Type B pancreatic cell (in vitro differentiated cells): Measurements from ENCODE around the gene TTC33. TPM values are rescaled to one million over a fixed set of nuclear protein-coding genes. Genes with fewer than 3 reads are reported as not detected.

ENCODE experiments used
- DNase-seq: peaks from one replicate; pipeline ENCODE4 v3.0.0; 2021; ENCODE audit warnings: mixed read lengths; ENCODE audit not compliant: unreplicated experiment; ENCODE audit errors: extremely low spot score
- H3K27ac Mint-ChIP-seq: 2 replicates; pipeline ENCODE4 v1.8.0; 2021; ENCODE audit warnings: mild to moderate bottlenecking, mixed read lengths
- H3K27me3 Mint-ChIP-seq: 2 replicates; pipeline ENCODE4 v1.8.0; 2021; ENCODE audit warnings: mixed read lengths
- H3K36me3 Mint-ChIP-seq: 2 replicates; pipeline ENCODE4 v1.8.0; 2021; ENCODE audit warnings: mixed read lengths
- H3K4me1 Mint-ChIP-seq: one replicate; pipeline ENCODE4 v1.8.0; 2021; ENCODE audit warnings: mixed read lengths; ENCODE audit not compliant: unreplicated experiment
- H3K4me3 Mint-ChIP-seq: 2 replicates; pipeline ENCODE4 v1.8.0; 2021; ENCODE audit warnings: mild to moderate bottlenecking, mixed read lengths
- H3K9me3 Mint-ChIP-seq: 2 replicates; pipeline ENCODE4 v1.8.0; 2021; ENCODE audit warnings: mixed read lengths
- total RNA-seq: library from RNA; stranded (reverse); gene quantifications from 2 replicates; pipeline ENCODE4 v1.2.1, GENCODE V29; 2021; ENCODE audit warnings: low replicate concordance
- TF ChIP-seq, protein P1 (sequence below): fragments of 200-600 bp; sonication (generic); conservative IDR thresholded peaks from 2 replicates; pipeline ENCODE4 v1.5.0; 2021; ENCODE audit warnings: antibody characterized with exemption, mild to moderate bottlenecking

The TTC33 gene
- total RNA-seq, 1 donor from 2014 or later, result 15.8 TPM

DNA sequence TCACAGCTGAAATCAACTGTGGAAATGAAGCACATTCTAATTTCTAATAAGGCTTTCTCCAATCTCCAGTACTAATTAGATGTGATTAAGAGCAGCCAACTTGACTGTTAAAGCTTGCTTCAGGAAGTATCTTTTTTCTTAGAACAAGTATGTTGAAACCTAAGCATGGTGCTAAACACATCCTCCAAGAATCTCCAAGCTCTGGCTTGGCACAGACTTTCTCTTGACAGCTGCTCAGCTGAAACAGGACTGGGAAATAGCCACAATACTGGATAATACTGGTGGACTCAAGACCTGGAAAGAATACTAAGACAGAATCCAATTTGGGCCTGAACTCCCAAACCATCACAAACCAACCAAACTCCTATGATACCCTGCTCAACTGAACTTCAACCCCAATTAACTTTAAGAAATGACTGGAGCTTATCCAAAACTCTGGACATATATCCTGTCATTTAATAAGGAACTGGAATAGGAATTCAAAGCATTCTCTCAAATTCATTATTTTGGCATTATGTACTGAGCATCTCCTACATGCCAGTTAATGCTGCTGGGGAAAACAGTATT lies 26.2 kb upstream of the TTC33 start:
- H3K4me3 Mint-ChIP-seq, result no peak overlapping the region
- no peak for DNase-seq
- no peaks in the 10 kb centered on the region for H3K27me3 Mint-ChIP-seq
- H3K36me3 Mint-ChIP-seq, result peaks cover 8% of the 10 kb centered on the region
- peaks cover 9% of the 10 kb centered on the region for H3K4me1 Mint-ChIP-seq
- no peak overlapping the region for H3K27ac Mint-ChIP-seq
- TF ChIP-seq, protein P1, sequence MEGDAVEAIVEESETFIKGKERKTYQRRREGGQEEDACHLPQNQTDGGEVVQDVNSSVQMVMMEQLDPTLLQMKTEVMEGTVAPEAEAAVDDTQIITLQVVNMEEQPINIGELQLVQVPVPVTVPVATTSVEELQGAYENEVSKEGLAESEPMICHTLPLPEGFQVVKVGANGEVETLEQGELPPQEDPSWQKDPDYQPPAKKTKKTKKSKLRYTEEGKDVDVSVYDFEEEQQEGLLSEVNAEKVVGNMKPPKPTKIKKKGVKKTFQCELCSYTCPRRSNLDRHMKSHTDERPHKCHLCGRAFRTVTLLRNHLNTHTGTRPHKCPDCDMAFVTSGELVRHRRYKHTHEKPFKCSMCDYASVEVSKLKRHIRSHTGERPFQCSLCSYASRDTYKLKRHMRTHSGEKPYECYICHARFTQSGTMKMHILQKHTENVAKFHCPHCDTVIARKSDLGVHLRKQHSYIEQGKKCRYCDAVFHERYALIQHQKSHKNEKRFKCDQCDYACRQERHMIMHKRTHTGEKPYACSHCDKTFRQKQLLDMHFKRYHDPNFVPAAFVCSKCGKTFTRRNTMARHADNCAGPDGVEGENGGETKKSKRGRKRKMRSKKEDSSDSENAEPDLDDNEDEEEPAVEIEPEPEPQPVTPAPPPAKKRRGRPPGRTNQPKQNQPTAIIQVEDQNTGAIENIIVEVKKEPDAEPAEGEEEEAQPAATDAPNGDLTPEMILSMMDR, result no peak
- no peaks in the 10 kb centered on the region for H3K9me3 Mint-ChIP-seq

DNA sequence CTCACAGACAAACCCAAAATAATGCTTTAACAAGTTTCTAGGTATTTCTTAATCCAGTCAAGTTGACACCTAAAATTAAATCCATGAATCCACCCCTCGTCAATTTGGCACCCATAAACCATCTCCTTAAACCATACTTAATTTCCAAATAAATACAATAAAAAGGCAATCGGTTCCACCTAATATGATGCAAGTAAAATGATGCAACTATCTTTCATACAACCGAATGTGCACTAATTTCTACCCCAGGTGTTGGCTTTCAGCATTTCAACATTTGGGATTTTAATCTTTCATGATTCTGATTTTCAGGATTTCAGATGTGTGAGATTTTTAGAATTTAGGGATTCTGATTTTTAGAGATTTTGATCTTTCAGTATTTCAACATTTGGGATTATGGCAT lies 25.1 kb upstream of the TTC33 start:
- Mint-ChIP-seq H3K4me3 (no peak overlapping the region), H3K27ac (no peak overlapping the region), H3K27me3 (no peaks in the 10 kb centered on the region), H3K36me3 (peaks cover 10% of the 10 kb centered on the region), H3K9me3 (no peaks in the 10 kb centered on the region), H3K4me1 (peaks cover 18% of the 10 kb centered on the region)
- no peak for DNase-seq
- TF ChIP-seq, protein P1, result no peak

DNA sequence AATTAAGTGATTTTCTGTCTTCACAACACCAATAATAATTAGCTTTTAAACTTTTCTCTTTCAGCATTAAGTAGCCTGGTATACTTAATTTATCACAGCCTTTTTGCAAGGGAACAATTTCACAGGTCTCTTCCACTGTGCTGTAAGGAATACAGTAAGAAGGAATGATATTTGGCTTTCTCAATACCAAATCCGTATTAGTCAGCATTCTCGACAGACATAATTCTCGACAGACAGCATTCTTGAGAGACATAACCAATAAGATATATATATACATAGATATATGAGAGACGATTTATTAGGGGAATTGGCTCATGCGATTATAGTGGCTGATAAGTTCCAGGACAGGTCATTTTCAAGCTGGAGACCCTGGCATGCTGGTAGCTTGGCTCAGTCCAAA lies 24.4 kb upstream of the TTC33 start:
- Mint-ChIP-seq H3K4me1 (peaks cover 23% of the 10 kb centered on the region), H3K4me3 (peak overlapping the region; percentile 47), H3K27me3 (no peaks in the 10 kb centered on the region), H3K36me3 (peaks cover 15% of the 10 kb centered on the region), H3K9me3 (no peaks in the 10 kb centered on the region), H3K27ac (no peak overlapping the region)
- no peak for DNase-seq
- TF ChIP-seq, protein P1, result no peak

DNA sequence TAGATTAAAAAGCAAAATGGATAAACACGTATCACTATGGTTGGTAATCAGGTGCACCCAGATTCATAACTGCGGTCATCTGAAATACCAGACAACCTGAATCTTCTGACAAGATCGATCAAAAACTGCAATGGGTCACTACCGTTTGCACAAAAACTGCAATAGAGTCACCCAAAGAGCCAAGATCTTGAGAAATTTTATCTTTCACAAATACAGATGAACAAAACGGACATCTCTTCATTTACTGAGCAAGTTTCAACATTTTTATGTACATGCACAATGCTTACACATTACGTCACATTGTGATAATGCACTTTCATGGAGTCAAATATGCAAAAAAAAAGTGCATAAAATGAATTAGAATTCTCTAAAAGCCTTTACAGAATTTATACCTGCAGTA lies 23.8 kb upstream of the TTC33 start:
- no peaks in the 10 kb centered on the region for H3K9me3 Mint-ChIP-seq
- no peaks in the 10 kb centered on the region for H3K27me3 Mint-ChIP-seq
- TF ChIP-seq, protein P1, result no peak
- DNase-seq, result no peak
- H3K4me3 Mint-ChIP-seq, result no peak overlapping the region
- peaks cover 18% of the 10 kb centered on the region for H3K36me3 Mint-ChIP-seq
- H3K4me1 Mint-ChIP-seq, result peaks cover 23% of the 10 kb centered on the region
- peak overlapping the region; percentile 11 for H3K27ac Mint-ChIP-seq

DNA sequence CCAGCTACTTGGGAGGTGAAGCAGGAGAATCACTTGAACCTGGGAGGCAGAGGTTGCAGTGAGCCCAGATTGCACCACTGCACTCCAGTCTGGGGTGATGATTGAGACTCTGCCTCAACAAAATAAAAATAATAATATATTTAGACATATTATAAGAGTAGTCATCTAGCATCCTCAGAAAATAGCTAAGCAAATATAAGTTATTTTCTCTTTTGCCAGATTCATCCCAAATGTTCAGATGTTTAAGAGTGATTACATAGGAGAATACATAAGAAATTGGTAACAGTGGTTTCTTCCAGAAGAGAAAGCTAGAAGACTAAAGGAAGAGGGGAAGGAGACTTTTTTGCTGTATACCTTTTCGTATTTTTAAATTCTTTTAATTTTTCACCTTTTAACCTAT lies 22.4 kb upstream of the TTC33 start:
- H3K36me3 Mint-ChIP-seq, result peaks cover 18% of the 10 kb centered on the region
- H3K4me3 Mint-ChIP-seq, result no peak overlapping the region
- no peaks in the 10 kb centered on the region for H3K27me3 Mint-ChIP-seq
- no peaks in the 10 kb centered on the region for H3K9me3 Mint-ChIP-seq
- DNase-seq, result no peak
- TF ChIP-seq, protein P1, result no peak
- H3K4me1 Mint-ChIP-seq, result peaks cover 17% of the 10 kb centered on the region
- H3K27ac Mint-ChIP-seq, result no peak overlapping the region

DNA sequence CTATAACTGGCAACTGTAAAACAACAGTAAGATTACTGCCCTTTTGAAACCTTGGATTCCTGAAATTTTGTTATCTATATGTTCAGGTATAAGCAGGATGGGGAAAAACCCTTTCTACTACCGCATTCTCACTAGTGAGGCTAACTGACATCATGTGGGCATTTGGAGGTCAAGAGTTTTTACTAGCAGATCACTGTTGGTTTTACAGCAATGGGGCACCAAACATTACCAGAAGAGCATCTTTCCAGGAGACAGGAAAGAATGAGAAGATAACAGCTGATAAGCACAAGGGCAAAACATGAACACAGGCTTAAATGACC lies 20.9 kb upstream of the TTC33 start:
- Mint-ChIP-seq H3K4me1 (peaks cover 14% of the 10 kb centered on the region), H3K36me3 (peaks cover 23% of the 10 kb centered on the region), H3K4me3 (no peak overlapping the region), H3K9me3 (no peaks in the 10 kb centered on the region), H3K27ac (peak overlapping the region; percentile 80), H3K27me3 (no peaks in the 10 kb centered on the region)
- DNase-seq, result no peak
- TF ChIP-seq, protein P1, result no peak
